Stimulated activated CD8-positive, alpha-beta memory T cell treated with anti-CD3 and anti-CD28 coated beads, Interleukin-12 subunit alpha, Interleukin-12 subunit beta, amount 100 ng/mL, for 1 hour (primary cell): Measurements from ENCODE around the gene TANC1.

Experiments used
- DNase-seq: peaks from one replicate; pipeline ENCODE4 v3.0.0-alpha.2; 2020; ENCODE audit warnings: low read depth

Gene TANC1

DNA sequence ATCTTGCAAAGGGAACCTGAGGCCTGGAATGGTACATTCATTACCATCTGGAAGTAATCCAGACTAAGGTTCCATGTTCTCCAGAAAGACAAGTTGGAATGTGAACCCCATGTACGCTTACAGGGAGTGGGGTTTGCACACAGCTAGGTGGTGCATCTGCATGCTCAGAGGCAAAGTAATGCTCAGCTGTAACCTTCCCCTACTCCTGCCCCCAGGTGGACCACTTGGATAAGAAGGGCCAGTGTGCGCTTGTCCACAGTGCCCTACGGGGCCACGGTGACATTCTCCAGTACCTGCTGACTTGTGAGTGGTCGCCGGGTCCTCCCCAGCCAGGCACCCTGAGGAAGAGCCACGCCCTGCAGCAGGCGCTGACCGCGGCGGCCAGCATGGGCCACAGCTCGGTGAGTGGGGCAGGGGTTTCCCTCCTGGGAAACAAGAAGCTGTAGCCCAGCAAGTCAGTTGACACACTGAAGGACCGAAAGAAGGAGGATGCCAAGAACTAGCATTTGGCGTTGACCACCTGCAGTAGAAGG lies 228.0 kb downstream of the TANC1 start:
- no peak for DNase-seq

DNA sequence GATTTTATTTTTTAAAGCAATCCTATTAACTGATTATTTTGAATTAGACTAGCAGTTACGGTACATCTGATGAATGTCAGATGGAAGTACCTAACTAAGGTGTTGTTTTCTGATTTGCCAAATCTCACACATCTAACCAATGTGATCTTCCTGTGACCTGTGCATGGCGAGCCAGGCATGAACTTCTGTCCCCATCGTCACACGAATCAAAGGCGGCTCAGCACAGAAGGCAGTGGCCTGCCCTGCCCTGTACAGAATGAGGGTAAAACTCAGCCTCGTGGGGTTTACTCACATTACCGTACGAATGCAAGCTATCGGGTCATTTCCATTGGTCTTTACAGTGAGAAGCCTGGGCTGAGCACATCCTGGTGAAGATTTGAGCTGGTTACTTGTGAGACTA lies 230.8 kb downstream of the TANC1 start:
- no peak for DNase-seq

DNA sequence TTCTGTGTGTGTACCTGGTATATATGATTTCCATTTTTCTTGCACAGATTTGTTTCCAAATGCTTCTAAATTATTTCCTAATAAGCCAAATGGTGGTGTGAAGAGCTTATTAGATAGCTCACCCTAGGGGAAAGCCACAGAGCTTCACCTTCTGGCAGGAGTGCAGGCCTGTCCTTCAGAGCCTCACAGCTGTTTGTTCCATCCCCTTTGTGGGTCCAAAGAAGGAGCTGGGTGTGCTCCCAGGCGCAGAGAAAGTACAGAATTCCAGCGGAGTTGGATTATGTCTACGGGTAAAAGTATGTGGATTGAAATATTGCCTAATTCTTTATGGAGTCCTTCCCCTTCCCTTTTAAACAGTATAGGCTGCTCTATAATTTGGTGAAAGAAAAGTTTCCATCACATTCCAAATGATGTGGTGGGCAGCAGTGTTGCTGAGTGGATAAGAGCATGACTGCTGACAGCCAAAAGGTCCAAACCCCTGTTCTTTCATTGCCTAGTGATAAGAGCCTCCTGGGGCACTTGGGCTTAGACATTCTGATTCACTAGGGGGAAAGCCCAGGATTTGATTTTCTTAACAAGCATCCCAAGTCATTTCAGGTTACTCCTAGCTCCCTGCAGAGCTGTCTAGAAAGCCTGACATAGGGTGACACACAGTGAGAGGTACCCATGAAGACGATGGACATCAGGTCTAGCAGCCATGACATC lies 231.5 kb downstream of the TANC1 start:
- DNase-seq: no peak

DNA sequence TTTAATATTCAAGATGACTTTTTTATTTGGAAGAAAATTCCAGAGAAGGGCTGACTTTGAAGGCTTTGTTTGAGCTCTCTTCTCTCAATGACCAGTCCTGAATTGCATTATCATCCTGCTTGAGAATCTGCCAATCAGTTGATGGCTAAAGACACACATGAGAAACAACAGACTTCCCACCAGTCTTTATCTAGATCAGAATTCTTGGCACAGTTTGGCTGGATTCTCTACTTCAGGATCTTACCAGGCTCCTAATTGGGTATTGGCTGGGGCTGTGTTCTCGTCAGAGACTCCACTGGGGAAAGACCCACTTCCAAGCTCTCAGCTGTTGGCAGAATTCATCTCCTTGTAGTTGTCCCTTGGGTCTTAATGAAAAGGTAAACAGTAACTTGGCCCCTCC lies 232.1 kb downstream of the TANC1 start:
- no peak for DNase-seq

DNA sequence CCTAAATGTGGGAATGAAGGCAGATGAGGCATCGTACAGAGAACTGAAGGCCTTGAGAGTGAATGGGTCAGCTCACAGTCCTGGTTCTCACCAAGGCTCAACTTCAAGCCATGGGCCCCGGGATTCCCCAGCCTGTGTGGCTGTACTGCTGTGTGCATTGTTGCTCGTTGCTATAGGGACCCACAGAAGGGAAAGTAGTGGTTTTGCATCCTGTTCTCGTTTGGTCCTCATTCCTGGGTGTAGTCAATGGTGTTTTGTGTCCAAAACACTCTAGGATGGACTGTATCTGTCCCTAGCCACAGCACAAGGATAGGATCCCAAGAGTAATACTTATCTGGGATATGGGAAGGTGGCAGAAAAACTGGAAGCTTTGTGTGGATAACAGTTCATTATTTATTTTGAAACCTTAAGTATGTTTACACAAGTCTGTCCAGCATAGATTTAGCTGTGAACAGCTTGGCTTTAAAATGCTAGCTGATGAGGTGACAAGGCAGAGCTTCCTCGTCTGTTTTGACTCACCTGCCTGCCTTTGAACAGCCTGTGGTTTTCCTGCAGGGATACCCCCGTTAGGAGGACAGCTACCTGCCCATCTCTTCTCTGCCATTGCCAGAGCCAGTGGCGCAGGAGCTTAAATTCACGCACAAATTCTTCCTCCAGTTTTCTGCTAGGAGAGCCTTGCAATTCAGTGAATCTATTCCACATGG lies 233.1 kb downstream of the TANC1 start:
- DNase-seq: no peak

DNA sequence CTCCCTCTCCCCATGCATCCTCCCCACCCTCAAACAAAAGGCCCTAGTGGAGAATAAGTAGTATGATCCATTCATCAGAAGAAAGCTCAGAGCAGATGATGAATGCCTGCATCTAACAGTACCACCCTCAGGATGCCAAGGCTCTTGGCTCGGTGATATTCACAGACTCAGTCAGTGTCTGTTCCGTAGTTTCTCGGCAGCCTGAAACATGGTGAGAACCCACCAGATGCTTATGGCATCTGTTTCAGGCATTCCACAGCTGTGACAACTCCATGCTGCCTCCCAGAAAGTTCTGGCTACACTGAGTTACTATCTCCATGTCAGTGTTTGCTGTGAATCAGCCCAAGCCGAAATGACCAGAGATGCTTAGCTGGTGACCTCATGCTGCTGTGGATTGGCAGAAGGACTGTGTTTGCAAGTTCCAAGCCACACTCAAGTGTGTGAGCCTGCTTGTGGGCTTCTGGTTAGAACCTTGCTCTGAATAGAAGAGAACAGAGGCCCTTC lies 234.2 kb downstream of the TANC1 start:
- DNase-seq: no peak

GRCh38 chr2:159204381-159205144 lies 236.1 kb downstream of the TANC1 start:
- no peak for DNase-seq

DNA sequence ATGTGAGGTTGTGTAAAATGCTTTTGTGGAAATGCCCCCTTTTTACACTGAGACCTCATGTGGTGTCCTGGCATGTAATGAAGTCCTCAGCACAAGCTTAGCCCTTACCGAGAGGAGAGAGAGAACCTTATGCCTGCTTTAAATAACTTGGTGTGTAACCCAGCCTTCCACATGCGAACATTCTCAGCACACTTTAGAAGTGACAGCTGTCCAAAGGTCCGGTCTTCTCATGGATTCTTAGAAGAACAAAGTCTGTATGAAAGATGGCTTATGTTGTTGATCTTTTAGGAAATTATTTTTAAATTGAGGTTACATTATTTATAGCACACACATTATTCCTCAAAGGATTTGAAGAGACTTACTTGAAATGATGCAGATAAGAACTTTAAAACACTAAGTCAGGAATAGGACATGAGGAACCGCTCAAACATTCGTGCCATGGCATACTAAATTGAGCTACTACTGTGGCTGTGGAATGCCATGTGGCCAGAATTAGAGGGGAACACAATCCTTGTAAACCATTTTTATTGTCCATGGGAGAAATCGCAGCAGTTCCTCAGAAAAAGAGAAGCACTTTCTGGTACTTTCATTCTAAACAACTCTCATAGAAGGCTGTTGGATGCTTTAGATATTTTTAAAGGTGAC lies 238.4 kb downstream of the TANC1 start:
- DNase-seq: no peak

GRCh38 chr2:159208438-159208837 lies 240.0 kb downstream of the TANC1 start:
- DNase-seq: no peak

GRCh38 chr2:159209341-159210306 lies 241.2 kb downstream of the TANC1 start:
- no peak for DNase-seq

GRCh38 chr2:159211447-159212396 lies 243.3 kb downstream of the TANC1 start:
- no peak for DNase-seq

- DNase-seq: no peak
Observed at GRCh38 chr2:159213296-159213695, 244.9 kb downstream of the TANC1 start.

- DNase-seq: no peak
Observed at GRCh38 chr2:159214325-159214865, 246.0 kb downstream of the TANC1 start.

GRCh38 chr2:159215116-159215515 lies 246.7 kb downstream of the TANC1 start:
- no peak for DNase-seq

DNA sequence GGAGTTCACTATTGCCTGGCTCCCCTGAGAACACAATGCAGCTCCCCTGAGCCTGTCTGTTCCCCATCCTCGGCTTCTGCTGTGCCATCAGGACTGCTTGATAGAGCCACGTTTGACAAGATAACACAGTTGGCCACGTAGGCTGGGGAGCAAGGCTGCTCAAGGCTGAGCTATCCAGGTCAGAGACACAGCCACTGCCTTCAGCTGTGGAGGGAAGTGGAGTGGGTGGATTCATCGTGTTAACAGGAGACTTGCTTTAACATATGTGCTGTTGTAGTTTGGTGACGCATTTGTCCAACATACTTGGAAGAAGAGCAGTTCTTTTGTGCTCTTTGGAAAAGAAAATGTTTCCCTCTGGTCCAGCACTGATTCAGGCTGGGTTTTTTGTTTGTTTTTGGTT lies 249.2 kb downstream of the TANC1 start:
- DNase-seq: no peak

DNA sequence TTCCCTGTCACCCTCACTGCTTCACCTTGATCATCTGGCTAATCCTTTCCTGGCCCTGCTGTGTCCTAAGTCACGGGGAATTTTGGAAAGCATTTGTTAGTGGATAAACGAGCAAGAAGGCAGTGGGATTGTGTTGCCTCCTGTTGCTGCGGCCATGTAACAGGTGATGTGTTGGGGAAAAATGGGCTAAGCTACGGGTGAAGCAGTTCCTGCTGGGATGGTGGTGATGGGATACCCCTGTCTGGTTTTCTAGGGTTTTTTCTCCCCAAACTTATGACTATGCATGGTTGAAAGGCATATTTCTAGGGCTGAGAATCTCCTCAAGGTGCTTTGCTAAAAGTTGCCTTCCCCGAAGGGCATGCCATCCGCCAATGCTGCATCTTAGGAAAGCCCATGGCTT lies 249.9 kb downstream of the TANC1 start:
- no peak for DNase-seq

GRCh38 chr2:159219394-159219998 lies 251.1 kb downstream of the TANC1 start:
- no peak for DNase-seq

DNA sequence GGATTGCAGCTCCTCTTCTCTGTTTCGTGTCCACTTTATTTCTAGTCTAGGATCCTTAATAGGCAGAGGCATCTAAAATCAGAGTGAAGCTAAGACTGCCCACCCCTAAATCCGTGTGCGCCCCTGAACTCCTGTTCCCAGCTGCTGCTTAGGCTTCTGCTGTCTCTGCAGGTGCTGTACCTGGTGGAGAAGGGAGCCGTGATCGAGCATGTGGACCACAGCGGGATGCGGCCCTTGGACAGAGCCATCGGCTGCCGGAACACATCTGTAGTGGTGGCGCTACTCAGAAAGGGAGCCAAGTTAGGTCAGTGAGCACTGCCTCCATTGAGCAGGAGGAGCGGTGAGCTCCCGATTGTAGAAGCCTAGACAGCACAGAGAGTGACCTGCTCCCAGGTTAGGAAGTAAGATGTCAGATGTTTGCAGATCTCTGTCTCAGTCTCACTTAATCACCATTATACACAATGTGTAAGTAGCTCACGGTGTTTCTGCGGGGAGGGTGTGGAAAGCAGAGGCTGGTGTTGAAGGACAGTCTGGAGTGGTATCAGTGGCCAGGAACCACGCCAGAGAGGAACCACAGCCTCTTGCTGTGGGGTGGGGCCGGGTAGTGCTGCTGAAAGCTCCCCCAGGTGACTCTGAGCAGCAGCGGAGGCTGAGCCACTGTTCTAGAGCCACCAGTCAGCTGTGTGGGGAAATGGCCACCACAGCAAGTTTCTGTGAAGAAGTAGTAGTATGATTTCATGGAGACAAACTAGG lies 255.8 kb downstream of the TANC1 start:
- DNase-seq: no peak
